ENCODE data around the gene GALNT10. TPM values are rescaled to one million over a fixed set of nuclear protein-coding genes. Genes with fewer than 3 reads are reported as not detected.
"Not testable (repeated sequence)": the region's sequence is repeated elsewhere in the genome, so short reads cannot be mapped to it uniquely, and the experiment has no call there.

Gene GALNT10
- total RNA-seq, 1 experiment from 2014 or later = 22.9 TPM

GRCh38 chr5:154146409-154146808 is 44.1 kb upstream of the GALNT10 start (continued):
- TF ChIP-seq ZNF317 (CRISPR knock-in tag; IDR thresholded peaks at IDR 0.05; ENCODE audit: borderline replicate concordance, low read depth) = no peak

DNA sequence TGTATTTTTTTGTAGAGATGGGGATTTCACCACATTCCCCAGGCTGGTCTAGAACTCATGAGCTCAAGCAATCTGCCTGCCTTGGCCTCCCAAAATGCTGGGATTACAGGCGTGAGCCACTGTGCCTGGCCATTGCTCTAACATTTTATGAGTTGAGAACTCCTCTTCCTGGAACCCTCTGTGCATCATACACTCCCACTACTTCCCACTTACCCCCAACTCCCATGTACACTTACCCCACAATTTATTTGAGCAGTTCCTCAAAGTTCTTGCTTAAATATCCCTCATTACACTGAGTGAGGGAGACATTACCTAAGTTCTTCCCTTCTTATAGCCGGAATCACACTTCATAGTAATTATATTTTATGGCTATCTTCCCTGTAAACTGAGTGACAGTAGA is 42.9 kb upstream of the GALNT10 start:
- DNase-seq (ENCODE audit: low spot score) (no peak), ATAC-seq (no peak)
- ChIA-PET CTCF (interaction anchor here (4.2 kb wide), 1 partner anchor 9 kb away, joined by 31 read pairs; no protein-coding TSS in a partner anchor), POLR2A (no interaction called here)
- peaks cover 9% of the 10 kb centered on the region for H3K4me1 Mint-ChIP-seq
- TF ChIP-seq E2F5 (CRISPR knock-in tag; IDR thresholded peaks at IDR 0.05) = no peak
- TF ChIP-seq, protein P1, sequence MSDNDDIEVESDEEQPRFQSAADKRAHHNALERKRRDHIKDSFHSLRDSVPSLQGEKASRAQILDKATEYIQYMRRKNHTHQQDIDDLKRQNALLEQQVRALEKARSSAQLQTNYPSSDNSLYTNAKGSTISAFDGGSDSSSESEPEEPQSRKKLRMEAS (CRISPR knock-in tag; IDR thresholded peaks at IDR 0.05) = no peak
- no peak for TF ChIP-seq NFE2L1 (CRISPR knock-in tag; IDR thresholded peaks at IDR 0.05)
- TF ChIP-seq, protein P2, sequence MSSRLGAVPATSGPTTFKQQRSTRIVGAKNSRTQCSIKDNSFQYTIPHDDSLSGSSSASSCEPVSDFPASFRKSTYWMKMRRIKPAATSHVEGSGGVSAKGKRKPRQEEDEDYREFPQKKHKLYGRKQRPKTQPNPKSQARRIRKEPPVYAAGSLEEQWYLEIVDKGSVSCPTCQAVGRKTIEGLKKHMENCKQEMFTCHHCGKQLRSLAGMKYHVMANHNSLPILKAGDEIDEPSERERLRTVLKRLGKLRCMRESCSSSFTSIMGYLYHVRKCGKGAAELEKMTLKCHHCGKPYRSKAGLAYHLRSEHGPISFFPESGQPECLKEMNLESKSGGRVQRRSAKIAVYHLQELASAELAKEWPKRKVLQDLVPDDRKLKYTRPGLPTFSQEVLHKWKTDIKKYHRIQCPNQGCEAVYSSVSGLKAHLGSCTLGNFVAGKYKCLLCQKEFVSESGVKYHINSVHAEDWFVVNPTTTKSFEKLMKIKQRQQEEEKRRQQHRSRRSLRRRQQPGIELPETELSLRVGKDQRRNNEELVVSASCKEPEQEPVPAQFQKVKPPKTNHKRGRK (CRISPR knock-in tag; IDR thresholded peaks at IDR 0.05; ENCODE audit: borderline replicate concordance) = no peak
- TF ChIP-seq RORB (CRISPR knock-in tag; IDR thresholded peaks at IDR 0.05) = no peak
- TF ChIP-seq, protein P3, sequence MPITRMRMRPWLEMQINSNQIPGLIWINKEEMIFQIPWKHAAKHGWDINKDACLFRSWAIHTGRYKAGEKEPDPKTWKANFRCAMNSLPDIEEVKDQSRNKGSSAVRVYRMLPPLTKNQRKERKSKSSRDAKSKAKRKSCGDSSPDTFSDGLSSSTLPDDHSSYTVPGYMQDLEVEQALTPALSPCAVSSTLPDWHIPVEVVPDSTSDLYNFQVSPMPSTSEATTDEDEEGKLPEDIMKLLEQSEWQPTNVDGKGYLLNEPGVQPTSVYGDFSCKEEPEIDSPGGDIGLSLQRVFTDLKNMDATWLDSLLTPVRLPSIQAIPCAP (CRISPR knock-in tag; IDR thresholded peaks at IDR 0.05) = no peak
- TF ChIP-seq, protein P4, sequence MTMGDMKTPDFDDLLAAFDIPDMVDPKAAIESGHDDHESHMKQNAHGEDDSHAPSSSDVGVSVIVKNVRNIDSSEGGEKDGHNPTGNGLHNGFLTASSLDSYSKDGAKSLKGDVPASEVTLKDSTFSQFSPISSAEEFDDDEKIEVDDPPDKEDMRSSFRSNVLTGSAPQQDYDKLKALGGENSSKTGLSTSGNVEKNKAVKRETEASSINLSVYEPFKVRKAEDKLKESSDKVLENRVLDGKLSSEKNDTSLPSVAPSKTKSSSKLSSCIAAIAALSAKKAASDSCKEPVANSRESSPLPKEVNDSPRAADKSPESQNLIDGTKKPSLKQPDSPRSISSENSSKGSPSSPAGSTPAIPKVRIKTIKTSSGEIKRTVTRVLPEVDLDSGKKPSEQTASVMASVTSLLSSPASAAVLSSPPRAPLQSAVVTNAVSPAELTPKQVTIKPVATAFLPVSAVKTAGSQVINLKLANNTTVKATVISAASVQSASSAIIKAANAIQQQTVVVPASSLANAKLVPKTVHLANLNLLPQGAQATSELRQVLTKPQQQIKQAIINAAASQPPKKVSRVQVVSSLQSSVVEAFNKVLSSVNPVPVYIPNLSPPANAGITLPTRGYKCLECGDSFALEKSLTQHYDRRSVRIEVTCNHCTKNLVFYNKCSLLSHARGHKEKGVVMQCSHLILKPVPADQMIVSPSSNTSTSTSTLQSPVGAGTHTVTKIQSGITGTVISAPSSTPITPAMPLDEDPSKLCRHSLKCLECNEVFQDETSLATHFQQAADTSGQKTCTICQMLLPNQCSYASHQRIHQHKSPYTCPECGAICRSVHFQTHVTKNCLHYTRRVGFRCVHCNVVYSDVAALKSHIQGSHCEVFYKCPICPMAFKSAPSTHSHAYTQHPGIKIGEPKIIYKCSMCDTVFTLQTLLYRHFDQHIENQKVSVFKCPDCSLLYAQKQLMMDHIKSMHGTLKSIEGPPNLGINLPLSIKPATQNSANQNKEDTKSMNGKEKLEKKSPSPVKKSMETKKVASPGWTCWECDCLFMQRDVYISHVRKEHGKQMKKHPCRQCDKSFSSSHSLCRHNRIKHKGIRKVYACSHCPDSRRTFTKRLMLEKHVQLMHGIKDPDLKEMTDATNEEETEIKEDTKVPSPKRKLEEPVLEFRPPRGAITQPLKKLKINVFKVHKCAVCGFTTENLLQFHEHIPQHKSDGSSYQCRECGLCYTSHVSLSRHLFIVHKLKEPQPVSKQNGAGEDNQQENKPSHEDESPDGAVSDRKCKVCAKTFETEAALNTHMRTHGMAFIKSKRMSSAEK (CRISPR knock-in tag; IDR thresholded peaks at IDR 0.05; ENCODE audit: borderline replicate concordance) = no peak
- no peak for TF ChIP-seq SP1 (CRISPR knock-in tag; conservative IDR thresholded peaks at IDR 0.05)
- TF ChIP-seq NR2C2 (CRISPR knock-in tag; IDR thresholded peaks at IDR 0.05) = no peak
- TF ChIP-seq STAT6 (CRISPR knock-in tag; conservative IDR thresholded peaks at IDR 0.05; ENCODE audit: low read depth) = no peak
- no peak for TF ChIP-seq KAT7 (CRISPR knock-in tag; IDR thresholded peaks at IDR 0.05; ENCODE audit: borderline replicate concordance)
- peaks cover 13% of the 10 kb centered on the region for H3K27me3 Mint-ChIP-seq (ENCODE audit: low read depth)
- H3K4me3 Mint-ChIP-seq = no peak overlapping the region
- H3K36me3 Mint-ChIP-seq = no peaks in the 10 kb centered on the region
- H3K27ac Mint-ChIP-seq = no peak overlapping the region
- H3K9me3 Mint-ChIP-seq = no peaks in the 10 kb centered on the region

DNA sequence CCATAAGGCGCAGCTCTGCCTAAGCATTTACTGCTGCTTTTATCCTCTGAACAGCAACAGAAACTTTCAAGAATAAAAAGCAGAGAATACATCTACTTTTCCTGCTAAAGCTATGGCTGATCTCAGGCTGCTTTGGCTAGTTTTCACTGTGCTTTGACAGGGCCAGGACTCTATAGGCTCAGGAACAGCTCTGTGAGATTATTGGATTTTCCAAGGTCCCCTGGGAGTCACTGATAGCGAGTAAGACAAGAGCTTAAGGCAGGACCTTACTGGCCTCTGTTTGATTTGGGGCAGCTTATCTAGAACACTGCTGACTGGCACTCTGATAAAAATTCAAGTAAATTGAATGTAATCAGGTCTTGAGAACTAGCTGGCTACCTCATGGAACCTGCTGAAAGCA is 40.1 kb upstream of the GALNT10 start:
- H3K4me3 Mint-ChIP-seq; H3K4me1 Mint-ChIP-seq; DNase-seq (ENCODE audit: low spot score); H3K9me3 Mint-ChIP-seq; H3K36me3 Mint-ChIP-seq; POLR2A ChIA-PET; H3K27ac Mint-ChIP-seq; ATAC-seq; H3K27me3 Mint-ChIP-seq (ENCODE audit: low read depth): not testable (repeated sequence)
- CTCF ChIA-PET = interaction anchor here (0.6 to 1.8 kb wide), 2 partner anchors 39 to 78 kb away, joined by 3 to 8 read pairs; partner anchors contain the start of gene GALNT10

All from WTC11 (cell line).